Measurements from ENCODE around the gene RGL3. TPM values are rescaled to one million over a fixed set of nuclear protein-coding genes. Genes with fewer than 3 reads are reported as not detected.
"Not testable (repeated sequence)": the region's sequence is repeated elsewhere in the genome, so short reads cannot be mapped to it uniquely, and the experiment has no call there.

Gene RGL3
- total RNA-seq, 1 experiment from 2014 or later: 53.1 TPM

- intact Hi-C loops (cut with micrococcal nuclease; ENCODE audit: unreplicated experiment): loop anchor here (1.0 kb wide), 1 partner anchor 9 kb away; the partner anchor contains the start of genes CCDC159 and TMEM205
- no peaks in the 10 kb centered on the region for H3K36me3 ChIP-seq (ENCODE audit: control insufficient read depth, insufficient read depth, low read length)
- peaks cover 11% of the 10 kb centered on the region for H3K36me3 Mint-ChIP-seq (ENCODE audit: insufficient read depth, unreplicated experiment)
- POLR2A ChIA-PET: no interaction called here
- no peaks in the 10 kb centered on the region for H3K27me3 Mint-ChIP-seq (ENCODE audit: insufficient read depth, unreplicated experiment)
- H3K9me3 ChIP-seq: no peaks in the 10 kb centered on the region
- H3K4me1 ChIP-seq: no peaks in the 10 kb centered on the region
- peak within 1 kb of the TSS; percentile 60 for H3K4me3 ChIP-seq (ENCODE audit: low read depth, low read length)
- BruUV-seq (replicated peaks): no TSS peak
- H3K27ac Mint-ChIP-seq (ENCODE audit: unreplicated experiment): peak within 1 kb of the TSS; percentile 30
- H3K4me3 Mint-ChIP-seq (ENCODE audit: unreplicated experiment): peak within 1 kb of the TSS; percentile 82
- no peak for TF ChIP-seq CTCF (IDR thresholded peaks at IDR 0.05; ENCODE audit: insufficient read depth in 1 of 2, low read depth in 1 of 2, low read length in 1 of 2, severe bottlenecking in 1 of 2, unreplicated experiment in 1 of 2)
- H3K27me3 ChIP-seq (replicated peaks; ENCODE audit: control insufficient read depth, insufficient read depth, low read length): no peaks in the 10 kb centered on the region
- CTCF ChIA-PET: interaction anchor here (0.6 kb wide), 1 partner anchor 127 kb away, joined by 3 read pairs; no protein-coding TSS in a partner anchor
- H3K4me1 Mint-ChIP-seq (ENCODE audit: low read depth, unreplicated experiment): peaks cover 5% of the 10 kb centered on the region
- peak; percentile 91 to 93 for DNase-seq
- no peaks in the 10 kb centered on the region for H3K9me3 Mint-ChIP-seq (ENCODE audit: unreplicated experiment)
These were observed 63.7 kb downstream of the RGL3 start, which contains the start of gene PLPPR2 for GRCh38 chr19:11355160-11356073. Gene PLPPR2 (plus strand): TSS chr19:11355432. CDS start chr19:11357674, 2,242 bp downstream.

DNA sequence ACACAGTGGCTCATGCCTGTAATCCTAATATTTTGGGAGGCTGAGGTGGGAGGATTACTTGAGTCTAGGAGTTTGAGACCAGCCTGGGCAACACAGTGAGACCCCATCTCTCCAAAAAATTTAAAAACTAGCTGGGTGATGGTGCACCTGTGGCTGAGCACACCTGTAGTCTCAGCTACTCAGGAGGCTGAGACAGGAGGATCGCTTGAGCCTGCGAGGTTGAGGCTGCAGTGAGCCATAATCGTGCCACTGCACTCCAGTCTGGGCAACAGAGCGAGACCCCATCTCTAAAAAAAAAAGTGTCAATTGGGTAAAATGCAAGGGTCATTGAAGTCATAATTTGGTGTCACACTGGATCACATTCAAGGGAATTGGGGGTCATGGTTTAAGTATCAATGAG is 65.0 kb downstream of the RGL3 start:
- H3K9me3 ChIP-seq; H3K9me3 Mint-ChIP-seq (ENCODE audit: unreplicated experiment); BruUV-seq (replicated peaks); H3K27ac Mint-ChIP-seq (ENCODE audit: unreplicated experiment); H3K4me3 ChIP-seq (ENCODE audit: low read depth, low read length); H3K27me3 ChIP-seq (replicated peaks; ENCODE audit: control insufficient read depth, insufficient read depth, low read length); H3K27me3 Mint-ChIP-seq (ENCODE audit: insufficient read depth, unreplicated experiment); POLR2A ChIA-PET; H3K4me1 Mint-ChIP-seq (ENCODE audit: low read depth, unreplicated experiment); H3K36me3 ChIP-seq (ENCODE audit: control insufficient read depth, insufficient read depth, low read length); DNase-seq; H3K4me1 ChIP-seq; H3K4me3 Mint-ChIP-seq (ENCODE audit: unreplicated experiment); intact Hi-C loops (cut with micrococcal nuclease; ENCODE audit: unreplicated experiment): not testable (repeated sequence)
- CTCF ChIA-PET: interaction anchor here (1.1 kb wide), 1 partner anchor 60 kb away, joined by 3 read pairs; no protein-coding TSS in a partner anchor
- H3K36me3 Mint-ChIP-seq (ENCODE audit: insufficient read depth, unreplicated experiment): peaks cover 11% of the 10 kb centered on the region

DNA sequence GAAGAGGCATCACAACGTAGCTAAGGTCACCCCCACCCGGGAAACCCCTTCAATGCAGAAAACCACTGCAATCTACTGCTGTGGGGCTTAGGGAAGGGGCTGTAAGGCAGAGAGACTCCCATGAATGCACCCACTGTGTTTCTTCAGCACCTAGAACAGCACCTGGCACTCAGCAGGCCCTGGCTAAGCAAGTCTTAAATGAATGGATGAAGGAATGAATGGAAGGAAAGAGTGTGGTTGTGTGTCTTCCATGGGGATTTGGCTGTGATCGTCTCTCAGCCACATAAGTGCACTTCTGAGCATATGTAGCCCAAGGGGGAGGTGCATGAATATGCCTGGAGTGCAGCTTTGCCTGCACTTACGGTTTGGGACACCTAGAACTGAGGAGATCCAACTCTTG is 69.9 kb downstream of the RGL3 start:
- ChIA-PET POLR2A (no interaction called here), CTCF (no interaction called here)
- H3K9me3 Mint-ChIP-seq (ENCODE audit: unreplicated experiment): no peaks in the 10 kb centered on the region
- H3K36me3 ChIP-seq (ENCODE audit: control insufficient read depth, insufficient read depth, low read length): no peaks in the 10 kb centered on the region
- no peaks in the 10 kb centered on the region for H3K9me3 ChIP-seq
- H3K36me3 Mint-ChIP-seq (ENCODE audit: insufficient read depth, unreplicated experiment): peaks cover 10% of the 10 kb centered on the region
- no peak overlapping the region for H3K4me3 ChIP-seq (ENCODE audit: low read depth, low read length)
- no peak overlapping the region for H3K4me3 Mint-ChIP-seq (ENCODE audit: unreplicated experiment)
- no peaks in the 10 kb centered on the region for H3K27me3 Mint-ChIP-seq (ENCODE audit: insufficient read depth, unreplicated experiment)
- TF ChIP-seq CTCF (IDR thresholded peaks at IDR 0.05; ENCODE audit: insufficient read depth in 1 of 2, low read depth in 1 of 2, low read length in 1 of 2, severe bottlenecking in 1 of 2, unreplicated experiment in 1 of 2): no peak
- H3K27ac Mint-ChIP-seq (ENCODE audit: unreplicated experiment): no peak overlapping the region
- no TSS peak for BruUV-seq (replicated peaks)
- H3K27me3 ChIP-seq (replicated peaks; ENCODE audit: control insufficient read depth, insufficient read depth, low read length): no peaks in the 10 kb centered on the region
- peaks cover 14% of the 10 kb centered on the region for H3K4me1 ChIP-seq
- intact Hi-C loops (cut with micrococcal nuclease; ENCODE audit: unreplicated experiment): no loop called here
- no peak for DNase-seq
- peaks cover 28% of the 10 kb centered on the region for H3K4me1 Mint-ChIP-seq (ENCODE audit: low read depth, unreplicated experiment)
